Body of pancreas (tissue), 4 donors: ENCODE measurements around the gene MIA.
"Not testable (repeated sequence)": the region's sequence is repeated elsewhere in the genome, so short reads cannot be mapped to it uniquely, and the experiment has no call there.

Source experiments
- CTCF ChIP-seq, 7 experiments: fragments of 450-650 bp in 4 of 7; fragments of 200-600 bp in 3 of 7; sonication (generic) in 3 of 7; IDR thresholded peaks; one replicate each; pipeline ENCODE4 v1.5.1; 2016 to 2019; ENCODE audit warnings: antibody characterized with exemption in 7 of 7
- POLR2A ChIP-seq, 3 donors: fragments of 450-650 bp; IDR thresholded peaks; one replicate each; pipeline ENCODE4 v1.6.1; 2016; ENCODE audit warnings: antibody characterized with exemption in 3 of 3, mild to moderate bottlenecking in 2 of 3

DNA sequence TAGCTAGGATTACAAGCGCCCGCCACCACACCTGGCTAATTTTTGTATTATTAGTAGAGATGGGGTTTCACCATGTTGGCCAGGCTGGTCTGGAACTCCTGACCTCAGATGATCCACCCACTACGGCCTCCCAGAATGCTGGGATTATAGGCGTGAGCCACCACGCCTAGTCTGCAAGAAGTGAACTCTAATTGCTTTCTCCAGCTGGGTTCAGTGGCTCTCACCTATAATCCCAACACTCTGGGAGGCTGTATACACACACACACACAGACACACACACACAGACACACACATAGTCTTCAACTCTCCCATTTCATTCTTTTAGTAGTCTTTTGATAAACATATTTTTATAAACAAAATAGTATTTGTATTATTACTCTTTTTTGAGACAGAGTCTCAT, 45.3 kb upstream of the MIA start:
- TF ChIP-seq CTCF, POLR2A (IDR thresholded peaks at IDR 0.05): not testable (repeated sequence)
